GM23338 (cell line): ENCODE measurements around the gene BLOC1S3.

Experiments used
- CREB1 ChIP-seq: fragments of 250-450 bp; sonication (Bioruptor Pico); IDR thresholded peaks from 2 replicates; pipeline ENCODE4 v1.5.0; 2020; ENCODE audit warnings: low read depth, mild to moderate bottlenecking, moderate library complexity
- EZH2 ChIP-seq: fragments of 200-600 bp; sonication (generic); IDR thresholded peaks from one replicate; pipeline ENCODE4 v1.8.0; 2017; ENCODE audit warnings: antibody characterized with exemption, mild to moderate bottlenecking, low read depth; ENCODE audit not compliant: unreplicated experiment
- EZH2phosphoT487 ChIP-seq: fragments of 200-600 bp; sonication (generic); IDR thresholded peaks from one replicate; pipeline ENCODE4 v1.8.1; 2018; ENCODE audit warnings: antibody characterized with exemption; ENCODE audit not compliant: unreplicated experiment
- JUNB ChIP-seq: IDR thresholded peaks from one replicate; pipeline ENCODE4 v1.6.1; 2016; ENCODE audit warnings: antibody characterized with exemption; ENCODE audit not compliant: unreplicated experiment
- NANOG ChIP-seq: IDR thresholded peaks from 2 replicates; pipeline ENCODE4 v1.6.1; 2016; ENCODE audit warnings: antibody characterized with exemption, borderline replicate concordance
- POLR2AphosphoS5 ChIP-seq: IDR thresholded peaks from 2 replicates; pipeline ENCODE4 v1.6.1; 2016; ENCODE audit warnings: antibody characterized with exemption, low read depth
- ZNF114 ChIP-seq: fragments of 250-450 bp; sonication (Bioruptor Pico); IDR thresholded peaks from 2 replicates; pipeline ENCODE4 v1.5.0; 2020; ENCODE audit warnings: mild to moderate bottlenecking, moderate library complexity
- ZNF331 ChIP-seq: fragments of 250-450 bp; sonication (Bioruptor Pico); IDR thresholded peaks from 2 replicates; pipeline ENCODE4 v1.5.0; 2020; ENCODE audit warnings: low read depth, mild to moderate bottlenecking, moderate library complexity
- TF ChIP-seq, protein P1 (sequence below): IDR thresholded peaks from one replicate; pipeline ENCODE4 v1.6.1; 2018; ENCODE audit warnings: antibody characterized with exemption; ENCODE audit not compliant: unreplicated experiment
- TF ChIP-seq, protein P2 (sequence below), 2 experiments: fragments of 200-600 bp in 1 of 2; sonication (generic) in 1 of 2; conservative IDR thresholded peaks; 2 replicates each; pipeline versions ENCODE4 v1.5.1 to v1.6.1; 2016 to 2017; ENCODE audit warnings: antibody characterized with exemption in 2 of 2, low read depth in 2 of 2, mild to moderate bottlenecking in 2 of 2, moderate library complexity in 1 of 2
- TF ChIP-seq, protein P3 (sequence below): IDR thresholded peaks from 2 replicates; pipeline ENCODE4 v1.6.1; 2016; ENCODE audit warnings: antibody characterized with exemption

DNA sequence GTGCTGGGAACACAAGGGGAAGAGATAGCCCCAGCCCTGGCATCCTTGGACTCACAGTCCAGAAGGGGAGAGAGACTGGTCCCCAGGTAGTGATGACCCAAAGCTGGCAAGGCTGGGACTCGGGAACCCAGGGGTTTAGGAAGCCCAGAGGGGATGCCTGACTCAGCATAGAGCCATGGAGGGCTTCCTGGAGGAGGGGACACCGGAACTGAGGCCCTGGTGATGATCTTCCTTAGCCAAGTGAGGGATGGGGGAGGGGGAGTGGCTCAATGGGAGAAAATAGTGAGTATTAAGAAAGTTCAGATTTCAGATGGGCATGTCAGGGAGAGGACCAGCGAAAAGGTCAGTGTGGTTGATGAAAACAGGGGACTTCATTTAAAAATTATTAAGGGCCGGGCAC, 39.8 kb downstream of the BLOC1S3 start:
- TF ChIP-seq, protein P1, sequence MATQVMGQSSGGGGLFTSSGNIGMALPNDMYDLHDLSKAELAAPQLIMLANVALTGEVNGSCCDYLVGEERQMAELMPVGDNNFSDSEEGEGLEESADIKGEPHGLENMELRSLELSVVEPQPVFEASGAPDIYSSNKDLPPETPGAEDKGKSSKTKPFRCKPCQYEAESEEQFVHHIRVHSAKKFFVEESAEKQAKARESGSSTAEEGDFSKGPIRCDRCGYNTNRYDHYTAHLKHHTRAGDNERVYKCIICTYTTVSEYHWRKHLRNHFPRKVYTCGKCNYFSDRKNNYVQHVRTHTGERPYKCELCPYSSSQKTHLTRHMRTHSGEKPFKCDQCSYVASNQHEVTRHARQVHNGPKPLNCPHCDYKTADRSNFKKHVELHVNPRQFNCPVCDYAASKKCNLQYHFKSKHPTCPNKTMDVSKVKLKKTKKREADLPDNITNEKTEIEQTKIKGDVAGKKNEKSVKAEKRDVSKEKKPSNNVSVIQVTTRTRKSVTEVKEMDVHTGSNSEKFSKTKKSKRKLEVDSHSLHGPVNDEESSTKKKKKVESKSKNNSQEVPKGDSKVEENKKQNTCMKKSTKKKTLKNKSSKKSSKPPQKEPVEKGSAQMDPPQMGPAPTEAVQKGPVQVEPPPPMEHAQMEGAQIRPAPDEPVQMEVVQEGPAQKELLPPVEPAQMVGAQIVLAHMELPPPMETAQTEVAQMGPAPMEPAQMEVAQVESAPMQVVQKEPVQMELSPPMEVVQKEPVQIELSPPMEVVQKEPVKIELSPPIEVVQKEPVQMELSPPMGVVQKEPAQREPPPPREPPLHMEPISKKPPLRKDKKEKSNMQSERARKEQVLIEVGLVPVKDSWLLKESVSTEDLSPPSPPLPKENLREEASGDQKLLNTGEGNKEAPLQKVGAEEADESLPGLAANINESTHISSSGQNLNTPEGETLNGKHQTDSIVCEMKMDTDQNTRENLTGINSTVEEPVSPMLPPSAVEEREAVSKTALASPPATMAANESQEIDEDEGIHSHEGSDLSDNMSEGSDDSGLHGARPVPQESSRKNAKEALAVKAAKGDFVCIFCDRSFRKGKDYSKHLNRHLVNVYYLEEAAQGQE: no peak
- TF ChIP-seq, protein P2, sequence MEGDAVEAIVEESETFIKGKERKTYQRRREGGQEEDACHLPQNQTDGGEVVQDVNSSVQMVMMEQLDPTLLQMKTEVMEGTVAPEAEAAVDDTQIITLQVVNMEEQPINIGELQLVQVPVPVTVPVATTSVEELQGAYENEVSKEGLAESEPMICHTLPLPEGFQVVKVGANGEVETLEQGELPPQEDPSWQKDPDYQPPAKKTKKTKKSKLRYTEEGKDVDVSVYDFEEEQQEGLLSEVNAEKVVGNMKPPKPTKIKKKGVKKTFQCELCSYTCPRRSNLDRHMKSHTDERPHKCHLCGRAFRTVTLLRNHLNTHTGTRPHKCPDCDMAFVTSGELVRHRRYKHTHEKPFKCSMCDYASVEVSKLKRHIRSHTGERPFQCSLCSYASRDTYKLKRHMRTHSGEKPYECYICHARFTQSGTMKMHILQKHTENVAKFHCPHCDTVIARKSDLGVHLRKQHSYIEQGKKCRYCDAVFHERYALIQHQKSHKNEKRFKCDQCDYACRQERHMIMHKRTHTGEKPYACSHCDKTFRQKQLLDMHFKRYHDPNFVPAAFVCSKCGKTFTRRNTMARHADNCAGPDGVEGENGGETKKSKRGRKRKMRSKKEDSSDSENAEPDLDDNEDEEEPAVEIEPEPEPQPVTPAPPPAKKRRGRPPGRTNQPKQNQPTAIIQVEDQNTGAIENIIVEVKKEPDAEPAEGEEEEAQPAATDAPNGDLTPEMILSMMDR (conservative IDR thresholded peaks at IDR 0.05; ENCODE audit: low read depth in 2 of 2): no peak
- no peak for TF ChIP-seq JUNB
- TF ChIP-seq EZH2: no peak
- no peak for TF ChIP-seq POLR2AphosphoS5
- no peak for TF ChIP-seq CREB1 (CRISPR knock-in tag)
- TF ChIP-seq EZH2phosphoT487: no peak
- TF ChIP-seq ZNF331: no peak
- no peak for TF ChIP-seq ZNF114
- no peak for TF ChIP-seq NANOG
- TF ChIP-seq, protein P3, sequence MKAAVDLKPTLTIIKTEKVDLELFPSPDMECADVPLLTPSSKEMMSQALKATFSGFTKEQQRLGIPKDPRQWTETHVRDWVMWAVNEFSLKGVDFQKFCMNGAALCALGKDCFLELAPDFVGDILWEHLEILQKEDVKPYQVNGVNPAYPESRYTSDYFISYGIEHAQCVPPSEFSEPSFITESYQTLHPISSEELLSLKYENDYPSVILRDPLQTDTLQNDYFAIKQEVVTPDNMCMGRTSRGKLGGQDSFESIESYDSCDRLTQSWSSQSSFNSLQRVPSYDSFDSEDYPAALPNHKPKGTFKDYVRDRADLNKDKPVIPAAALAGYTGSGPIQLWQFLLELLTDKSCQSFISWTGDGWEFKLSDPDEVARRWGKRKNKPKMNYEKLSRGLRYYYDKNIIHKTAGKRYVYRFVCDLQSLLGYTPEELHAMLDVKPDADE: no peak
